Bronchus fibroblast of lung (primary cell): Measurements from ENCODE around the gene EPN1. TPM values are rescaled to one million over a fixed set of nuclear protein-coding genes. Genes with fewer than 3 reads are reported as not detected.

Experiments used
- total RNA-seq: library from RNA; depleted of rRNA; stranded (reverse); fragments of >200 nt; gene quantifications from 2 replicates; pipeline ENCODE4 v1.2.3, GENCODE V29; 2015

Gene EPN1
- total RNA-seq, result 103 and 112 TPM in 2 replicates

DNA sequence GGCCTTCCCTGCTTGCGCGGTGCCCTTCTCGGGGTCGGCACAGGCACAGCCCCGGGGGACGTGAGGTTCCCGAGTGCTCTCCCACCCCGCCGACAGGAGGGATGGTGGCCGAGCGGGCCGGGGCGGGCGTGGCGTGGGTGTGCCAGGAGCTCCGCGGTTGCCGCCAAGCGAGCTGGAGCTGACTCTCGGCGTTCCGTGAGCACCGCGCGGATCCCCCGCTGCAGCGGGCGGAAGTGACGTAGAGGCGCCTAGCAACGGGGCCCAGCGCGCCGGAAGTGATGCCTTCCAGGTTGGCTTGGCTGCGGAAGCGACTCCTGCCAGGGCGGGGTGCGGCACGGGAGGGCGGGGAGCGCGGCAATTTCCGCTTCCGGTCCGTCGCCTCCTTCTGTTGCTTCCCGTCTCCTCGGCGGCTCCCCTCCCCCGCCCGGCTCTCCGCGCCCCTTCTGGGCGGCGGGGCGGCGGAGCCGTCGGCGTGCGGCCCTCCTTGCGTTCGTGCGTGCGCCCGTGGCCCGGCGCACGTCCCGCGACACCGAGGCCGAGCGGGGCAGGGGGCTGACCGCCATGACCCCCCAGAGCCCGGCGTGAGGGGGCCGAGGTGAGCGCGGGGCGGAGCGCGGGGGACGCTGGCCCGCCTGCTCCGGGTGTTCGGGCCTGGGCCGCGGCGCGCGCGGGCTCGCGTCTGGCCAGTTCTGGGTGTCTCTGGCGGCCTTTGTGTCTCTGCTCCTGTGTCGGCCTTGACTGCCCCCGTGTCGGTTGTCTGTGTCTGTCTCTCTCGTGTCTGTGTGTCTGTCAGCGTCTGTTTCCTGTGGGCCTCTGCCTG is at the start of gene EPN1:
Gene EPN1 (plus strand): TSS at position 386 of the 820 bp plus-strand sequence. CDS start 3,402 bp downstream, outside the sequence.

DNA sequence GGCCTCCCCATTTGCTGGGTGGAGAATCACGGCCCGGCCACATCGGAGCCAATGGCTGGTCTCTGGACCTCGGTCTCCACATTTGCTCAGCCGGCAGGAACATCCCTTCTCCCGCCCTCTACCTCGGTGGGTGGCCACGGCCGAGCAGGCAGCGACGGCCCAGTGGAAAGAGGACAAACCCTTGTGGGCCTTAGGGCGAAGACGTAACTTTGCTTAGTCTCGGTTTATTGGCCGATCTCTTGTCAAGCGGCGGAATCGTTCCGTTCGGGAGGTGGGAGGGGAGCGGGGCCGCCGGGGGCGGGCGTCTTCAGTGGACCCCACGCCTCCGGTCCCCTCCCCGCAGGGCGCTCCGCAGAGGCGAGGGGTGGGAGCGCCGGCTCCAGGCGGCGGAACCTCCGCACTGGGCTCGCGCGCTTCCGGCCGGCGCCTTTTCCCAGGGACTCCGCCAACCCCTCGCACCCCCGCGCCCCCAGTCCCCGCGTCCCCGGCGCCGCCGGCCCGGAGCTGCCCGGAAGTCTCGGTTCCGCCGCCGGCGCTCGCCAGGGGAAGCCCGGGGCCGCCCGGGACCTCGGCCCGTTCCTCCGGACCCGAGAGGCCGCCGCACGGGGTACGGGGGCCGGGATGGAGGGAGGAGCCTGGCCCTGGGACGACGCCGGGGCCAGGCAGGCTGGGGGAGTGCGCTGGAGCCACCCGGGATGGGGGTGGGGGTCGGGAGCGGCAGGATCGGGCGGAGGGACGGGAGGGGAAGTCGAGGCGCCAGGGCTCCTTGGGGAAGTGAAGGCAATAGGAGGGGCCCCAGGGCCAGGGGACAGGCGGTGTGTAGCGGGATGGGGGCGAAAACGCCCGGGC is 34.2 kb upstream of the EPN1 start, which contains the start of gene ZNF580:
Gene ZNF580 (plus strand): TSS at position 426 of the 849 bp plus-strand sequence. CDS start 1,507 bp downstream, outside the sequence.

DNA sequence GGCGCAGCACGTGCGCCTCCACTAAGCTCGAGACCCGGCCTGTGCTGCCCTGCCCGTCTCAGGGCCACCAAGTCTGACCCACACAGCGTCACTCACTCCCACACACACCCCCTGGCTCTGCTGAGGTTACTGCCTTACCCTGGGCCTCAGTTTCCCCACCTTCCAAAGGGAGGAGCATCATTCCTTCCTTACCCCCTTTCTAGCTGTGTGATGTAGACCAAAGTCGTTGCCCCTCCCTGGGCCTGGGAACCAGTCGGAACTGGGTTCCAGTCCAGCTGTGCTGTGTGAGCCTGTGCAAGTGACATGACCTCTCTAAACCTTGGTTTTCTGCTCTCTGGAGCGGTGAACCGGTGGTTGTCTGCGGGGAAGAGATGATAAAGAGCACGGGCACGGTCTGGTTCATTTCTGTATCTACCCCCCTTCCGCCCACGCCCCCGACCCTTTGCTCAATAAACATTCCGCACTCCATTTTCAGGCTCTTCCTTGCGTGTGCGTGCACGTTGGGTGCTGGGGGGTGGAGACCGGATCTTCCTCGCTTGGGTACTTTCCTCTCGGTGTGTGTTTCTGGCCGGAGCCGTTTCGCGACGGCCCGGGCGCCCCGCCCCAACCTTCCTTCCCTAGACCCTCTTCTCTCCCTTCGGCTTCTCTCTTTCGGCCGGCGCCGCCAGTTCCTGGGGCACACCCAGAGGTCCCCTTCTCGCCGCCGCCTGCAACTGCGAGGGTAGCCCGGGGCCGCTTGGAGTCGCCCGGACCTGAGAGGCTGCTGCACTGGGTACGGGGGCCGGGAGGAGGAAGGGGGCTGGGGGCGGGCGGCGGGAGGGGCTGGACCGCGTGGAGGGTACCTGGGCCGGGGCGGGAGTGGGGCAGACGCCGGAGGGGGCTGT is 31.8 kb upstream of the EPN1 start, which contains the start of gene ZNF581:
Gene ZNF581 (plus strand): TSS at position 647 of the 884 bp plus-strand sequence. CDS start 923 bp downstream, outside the sequence.

DNA sequence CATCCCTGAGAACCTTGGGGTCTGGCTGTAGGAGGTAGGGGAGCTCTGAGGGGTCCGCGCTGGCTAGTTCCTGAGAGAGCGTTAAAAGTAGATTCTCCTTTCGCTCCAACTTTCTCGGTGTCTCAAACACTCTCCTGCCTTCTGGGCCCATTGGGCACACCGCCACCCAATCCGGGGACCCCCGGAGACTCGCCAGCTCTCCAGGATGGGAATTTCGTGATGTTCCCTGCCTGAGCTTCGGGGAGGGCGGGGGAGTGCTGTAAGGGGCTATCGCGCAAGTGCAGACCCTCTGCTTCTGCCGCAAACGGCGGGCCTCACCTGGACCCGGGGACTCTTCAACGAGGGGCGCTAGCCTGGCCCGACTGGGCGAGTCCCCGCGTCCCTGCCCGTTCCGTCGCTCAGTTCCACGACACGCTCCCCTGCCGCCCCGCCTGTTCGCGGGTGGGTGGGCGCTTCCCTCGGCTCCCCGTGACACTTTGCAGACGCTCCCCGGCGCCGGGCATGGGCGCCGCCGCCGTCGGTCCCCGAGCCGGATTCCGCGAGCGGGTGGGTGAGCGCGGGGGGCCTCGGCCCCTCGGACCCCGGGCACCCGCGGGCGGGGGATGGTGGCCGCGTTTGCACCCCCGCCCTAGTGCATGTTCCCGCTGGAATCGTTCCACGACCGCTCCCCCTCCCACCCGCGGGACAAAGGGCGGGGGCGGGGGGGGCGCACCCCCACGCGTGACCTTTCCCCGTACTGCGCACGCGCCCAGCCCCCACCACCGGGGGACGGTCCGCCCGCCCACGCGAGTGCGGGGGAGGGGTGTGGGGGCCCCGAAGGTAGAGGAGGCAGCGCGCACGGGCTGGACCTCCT is 27.1 kb upstream of the EPN1 start, which contains the start of gene CCDC106:
Gene CCDC106 (plus strand): TSS at position 481 of the 853 bp plus-strand sequence. CDS start 835 bp downstream, outside the sequence.

DNA sequence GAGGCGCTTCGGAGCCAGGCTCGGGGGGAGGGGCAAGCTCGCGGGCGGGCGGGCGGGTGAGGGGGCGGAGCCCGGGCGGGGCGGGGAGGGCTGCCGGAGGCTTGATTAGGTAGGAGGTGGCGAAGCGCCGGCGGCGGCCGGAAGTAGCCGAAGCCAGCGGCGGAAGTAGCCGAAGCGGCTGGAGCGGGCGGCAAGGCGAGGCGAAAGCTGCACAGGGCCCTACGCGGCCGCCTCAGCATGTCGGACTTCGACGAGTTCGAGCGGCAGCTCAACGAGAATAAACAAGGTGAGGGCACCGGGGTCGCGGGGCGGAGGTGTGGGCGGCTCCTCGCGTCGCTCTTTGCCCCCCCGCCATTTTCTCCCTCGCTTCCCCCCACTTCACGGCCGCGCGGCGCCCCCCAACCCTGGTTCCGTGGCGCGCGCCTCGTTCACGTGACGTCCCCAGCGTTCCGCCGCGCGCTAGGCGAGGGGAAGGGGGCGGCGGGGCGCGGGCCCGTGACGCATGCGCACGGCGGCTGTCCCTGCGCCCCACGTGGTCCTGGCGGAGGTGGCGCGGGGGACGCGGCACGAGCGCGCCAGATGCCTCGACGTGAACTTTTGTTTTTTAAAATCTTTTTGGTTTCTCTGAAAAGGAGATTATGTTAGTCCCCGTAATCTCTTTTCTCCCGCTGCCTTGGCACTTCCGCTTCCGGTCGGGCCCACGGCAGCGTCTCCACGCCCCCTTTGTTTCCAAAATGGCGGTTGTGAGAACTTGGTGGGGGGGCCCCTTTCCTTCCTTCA is 20.0 kb upstream of the EPN1 start, which contains the start of gene U2AF2:
Gene U2AF2 (plus strand): TSS at position 168 of the 780 bp plus-strand sequence. CDS start 70 bp downstream, at position 238.

GRCh38 chr19:55738302-55738701 is 63.3 kb downstream of the EPN1 start, which contains the start of gene NLRP9:
TSS of gene NLRP9 (minus strand) at chr19:55738402. CDS start at chr19:55738374, 28 bp downstream.

DNA sequence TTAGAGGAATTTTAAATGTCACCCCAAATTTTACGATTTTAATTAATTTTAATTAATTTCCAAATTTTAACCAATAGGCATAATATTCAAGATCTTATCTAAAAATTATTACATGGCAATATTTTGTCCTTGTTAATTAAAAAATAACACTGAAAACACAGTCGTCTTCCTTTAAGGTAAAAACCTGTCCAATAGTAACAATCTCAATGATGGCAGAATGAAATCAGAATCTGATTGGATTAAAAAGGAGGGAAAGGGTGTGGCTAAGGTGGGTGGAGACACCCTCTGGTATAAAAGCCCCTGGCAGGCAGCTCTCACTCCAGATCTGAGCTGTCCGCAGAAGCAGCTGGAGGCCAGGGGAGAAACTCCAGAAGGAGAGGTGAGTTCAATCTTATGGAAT is 83.8 kb downstream of the EPN1 start, which contains the start of gene RFPL4A:
Gene RFPL4A (plus strand): TSS at position 301 of the 400 bp plus-strand sequence. CDS start 2,704 bp downstream, outside the sequence.

Other genes starting within 250 kb of the EPN1 start
- not detected in 2 replicates for gene SHISA7, start 231.9 kb upstream of the EPN1 start, total RNA-seq
- 74.8 and 86.4 TPM in 2 replicates for gene ISOC2, start 213.6 kb upstream of the EPN1 start, total RNA-seq
- gene C19orf85, start 210.5 kb upstream of the EPN1 start, total RNA-seq, result not detected in 2 replicates
- 5.4 and 9.4 TPM in 2 replicates for gene ZNF628, start 198.6 kb upstream of the EPN1 start, total RNA-seq
- gene NAT14, start 190.0 kb upstream of the EPN1 start, total RNA-seq, result 25.1 and 29.8 TPM in 2 replicates
- 0.89 and 1.7 TPM in 2 replicates for gene SSC5D, start 186.8 kb upstream of the EPN1 start, total RNA-seq
- gene SBK2, start 138.1 kb upstream of the EPN1 start, total RNA-seq, result not detected in 2 replicates
- gene SBK3, start 129.7 kb upstream of the EPN1 start, total RNA-seq, result 0.15 TPM in 1 of 2 replicates, not detected in the other
- gene ZNF579, start 94.4 kb upstream of the EPN1 start, total RNA-seq, result 5.0 and 5.2 TPM in 2 replicates
- gene FIZ1, start 75.7 kb upstream of the EPN1 start, total RNA-seq, result 4.5 and 4.9 TPM in 2 replicates
- 19.3 and 19.7 TPM in 2 replicates for gene ZNF524, start 74.9 kb upstream of the EPN1 start, total RNA-seq
- gene ZNF865, start 69.6 kb upstream of the EPN1 start, total RNA-seq, result 2.4 and 3.2 TPM in 2 replicates
- gene ZNF784, start 50.7 kb upstream of the EPN1 start, total RNA-seq, result 1.9 and 3.0 TPM in 2 replicates
- 10.4 and 15.0 TPM in 2 replicates for gene ZNF580, start 34.2 kb upstream of the EPN1 start, total RNA-seq
- gene ZNF581, start 31.6 kb upstream of the EPN1 start, total RNA-seq, result 20.5 and 26.3 TPM in 2 replicates
- 14.7 and 15.6 TPM in 2 replicates for gene CCDC106, start 27.0 kb upstream of the EPN1 start, total RNA-seq
- 197 and 225 TPM in 2 replicates for gene U2AF2, start 20.2 kb upstream of the EPN1 start, total RNA-seq
- gene NLRP9, start 63.2 kb downstream of the EPN1 start, total RNA-seq, result not detected in 2 replicates
- gene RFPL4A, start 83.9 kb downstream of the EPN1 start, total RNA-seq, result not detected in 2 replicates
- gene RFPL4AL1, start 93.9 kb downstream of the EPN1 start, total RNA-seq, result not detected in 2 replicates
- not detected in 2 replicates for gene NLRP11, start 156.8 kb downstream of the EPN1 start, total RNA-seq
- gene NLRP4, start 161.3 kb downstream of the EPN1 start, total RNA-seq, result not detected in 2 replicates